SU-DHL-6 (cell line): ENCODE results near the gene SLC36A2.

ENCODE experiments used
- H2AFZ ChIP-seq: fragments of 200-600 bp; sonication (generic); 2 replicates; pipeline ENCODE4 v1.6.1; 2014; ENCODE audit warnings: low read depth, mild to moderate bottlenecking, moderate library complexity, mixed read lengths, antibody characterized with exemption, low read length; ENCODE audit not compliant: severe bottlenecking
- H3F3A ChIP-seq: fragments of 200-600 bp; shearing (Covaris generic); 2 replicates; pipeline ENCODE4 v1.6.0; 2016; ENCODE audit warnings: antibody characterized with exemption, mild to moderate bottlenecking; ENCODE audit not compliant: insufficient read depth
- H3K27ac ChIP-seq: fragments of 200-600 bp; sonication (generic); 2 replicates; pipeline ENCODE4 v1.5.1; 2016; ENCODE audit warnings: low read depth, mild to moderate bottlenecking, low read length, moderate library complexity, mixed read lengths
- H3K27me3 ChIP-seq: fragments of 200-600 bp; sonication (generic), shearing (Covaris generic); 2 replicates; pipeline ENCODE4 v1.6.0; 2014; ENCODE audit warnings: mild to moderate bottlenecking, low read length
- H3K36me3 ChIP-seq: fragments of 200-600 bp; sonication (generic); 2 replicates; pipeline ENCODE4 v1.6.1; 2014; ENCODE audit warnings: mild to moderate bottlenecking, low read length, mixed read lengths
- H3K4me2 ChIP-seq: fragments of 300-600, 200-600 bp; shearing (Covaris generic), sonication (generic); 2 replicates; pipeline ENCODE4 v1.6.0; 2014; ENCODE audit warnings: low read length, low read depth, mild to moderate bottlenecking; ENCODE audit not compliant: poor library complexity, severe bottlenecking
- H3K4me3 ChIP-seq: fragments of 200-600 bp; sonication (generic); 2 replicates; pipeline ENCODE4 v1.5.1; 2014; ENCODE audit warnings: antibody characterized with exemption, low read length, mild to moderate bottlenecking, mixed read lengths; ENCODE audit not compliant: insufficient read depth, poor library complexity, severe bottlenecking
- H3K79me2 ChIP-seq: fragments of 200-600 bp; sonication (generic); 2 replicates; pipeline ENCODE4 v1.6.1; 2014; ENCODE audit warnings: mild to moderate bottlenecking, low read length, moderate library complexity; ENCODE audit not compliant: insufficient read depth
- H3K9ac ChIP-seq: fragments of 200-600 bp; sonication (generic); 2 replicates; pipeline ENCODE4 v1.7.0; 2014; ENCODE audit warnings: mild to moderate bottlenecking, low read length
- H3K9me2 ChIP-seq: fragments of 200-600 bp; sonication (generic); replicated peaks from 2 replicates; pipeline ENCODE4 v1.6.1; 2014; ENCODE audit warnings: low read length; ENCODE audit not compliant: insufficient read depth
- H3K9me3 ChIP-seq: fragments of 200-600 bp; sonication (generic); 2 replicates; pipeline ENCODE4 v1.6.1; 2014; ENCODE audit warnings: low read length, mixed read lengths; ENCODE audit not compliant: insufficient read depth
- H4K20me1 ChIP-seq: fragments of 200-600 bp; sonication (generic); 2 replicates; pipeline ENCODE4 v1.6.1; 2014; ENCODE audit warnings: low read depth, mild to moderate bottlenecking, antibody characterized with exemption, low read length, moderate library complexity, mixed read lengths
- EZH2phosphoT487 ChIP-seq: fragments of 200-600 bp; sonication (generic), shearing (Covaris generic); conservative IDR thresholded peaks from 2 replicates; pipeline ENCODE4 v1.6.1; 2018; ENCODE audit warnings: mild to moderate bottlenecking, antibody characterized with exemption, low read length, moderate library complexity, mixed read lengths
- TF ChIP-seq, protein P1 (sequence below): fragments of 200-600 bp; sonication (generic); IDR thresholded peaks from one replicate; pipeline ENCODE4 v1.5.1; 2017; ENCODE audit warnings: antibody characterized with exemption, mild to moderate bottlenecking, low read length, moderate library complexity; ENCODE audit not compliant: insufficient read depth, poor library complexity, severe bottlenecking

SLC36A2 gene

DNA sequence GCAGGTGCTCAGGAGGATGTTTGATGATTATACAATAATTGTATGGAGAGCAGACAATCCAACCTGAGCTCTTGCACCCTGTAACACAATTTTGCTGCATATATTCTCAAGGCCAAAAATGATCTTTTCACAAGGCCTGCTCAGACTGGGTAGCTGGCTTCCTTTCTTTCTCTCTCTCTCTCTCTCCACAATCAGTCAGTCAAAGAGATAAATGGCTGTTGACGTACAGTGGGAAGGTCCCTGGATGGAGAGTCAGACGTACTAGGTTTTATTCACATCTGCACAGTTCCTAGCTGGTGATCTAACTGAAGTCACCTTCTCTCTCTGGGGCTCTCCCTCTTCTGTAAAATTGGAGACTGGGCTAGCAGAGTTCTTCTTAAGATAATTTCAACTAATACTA, 19.8 kb downstream of the SLC36A2 start:
- H4K20me1 ChIP-seq, result no peaks in the 10 kb centered on the region
- no peaks in the 10 kb centered on the region for H3K36me3 ChIP-seq
- no peaks in the 10 kb centered on the region for H3K79me2 ChIP-seq
- no peaks in the 10 kb centered on the region for H3K9me3 ChIP-seq
- no peak overlapping the region for H2AFZ ChIP-seq
- no peak overlapping the region for H3K4me2 ChIP-seq
- no peaks in the 10 kb centered on the region for H3K27me3 ChIP-seq
- no peaks in the 10 kb centered on the region for H3K9me2 ChIP-seq
- H3K27ac ChIP-seq, result no peak overlapping the region
- H3K9ac ChIP-seq, result no peak overlapping the region
- H3F3A ChIP-seq, result no peaks in the 10 kb centered on the region
- TF ChIP-seq EZH2phosphoT487, result no peak
- TF ChIP-seq, protein P1, sequence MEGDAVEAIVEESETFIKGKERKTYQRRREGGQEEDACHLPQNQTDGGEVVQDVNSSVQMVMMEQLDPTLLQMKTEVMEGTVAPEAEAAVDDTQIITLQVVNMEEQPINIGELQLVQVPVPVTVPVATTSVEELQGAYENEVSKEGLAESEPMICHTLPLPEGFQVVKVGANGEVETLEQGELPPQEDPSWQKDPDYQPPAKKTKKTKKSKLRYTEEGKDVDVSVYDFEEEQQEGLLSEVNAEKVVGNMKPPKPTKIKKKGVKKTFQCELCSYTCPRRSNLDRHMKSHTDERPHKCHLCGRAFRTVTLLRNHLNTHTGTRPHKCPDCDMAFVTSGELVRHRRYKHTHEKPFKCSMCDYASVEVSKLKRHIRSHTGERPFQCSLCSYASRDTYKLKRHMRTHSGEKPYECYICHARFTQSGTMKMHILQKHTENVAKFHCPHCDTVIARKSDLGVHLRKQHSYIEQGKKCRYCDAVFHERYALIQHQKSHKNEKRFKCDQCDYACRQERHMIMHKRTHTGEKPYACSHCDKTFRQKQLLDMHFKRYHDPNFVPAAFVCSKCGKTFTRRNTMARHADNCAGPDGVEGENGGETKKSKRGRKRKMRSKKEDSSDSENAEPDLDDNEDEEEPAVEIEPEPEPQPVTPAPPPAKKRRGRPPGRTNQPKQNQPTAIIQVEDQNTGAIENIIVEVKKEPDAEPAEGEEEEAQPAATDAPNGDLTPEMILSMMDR, result no peak
- no peak overlapping the region for H3K4me3 ChIP-seq

DNA sequence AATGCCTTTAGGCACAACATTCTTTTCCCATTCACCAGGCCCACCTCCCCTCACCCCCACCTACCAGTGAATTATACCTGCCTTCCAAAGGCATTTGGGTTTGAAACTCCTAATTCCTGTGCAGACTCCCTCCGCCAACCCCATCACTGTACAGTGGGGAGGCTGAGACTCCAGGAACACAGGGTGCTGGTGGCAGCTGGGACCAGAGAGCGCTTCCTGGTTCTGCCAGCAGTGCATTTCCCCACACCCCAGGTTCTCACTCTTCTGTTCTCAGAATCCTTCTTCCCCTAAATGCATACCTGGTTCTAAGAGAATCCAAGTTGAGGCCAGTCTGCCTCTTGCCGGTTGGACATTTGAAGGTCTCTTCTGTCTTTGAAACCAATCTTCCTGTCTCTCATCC, 21.1 kb downstream of the SLC36A2 start:
- Histone ChIP-seq H4K20me1 (no peaks in the 10 kb centered on the region), H2AFZ (no peak overlapping the region), H3K27me3 (no peaks in the 10 kb centered on the region), H3K9ac (no peak overlapping the region), H3F3A (no peaks in the 10 kb centered on the region), H3K9me2 (no peaks in the 10 kb centered on the region), H3K4me3 (no peak overlapping the region), H3K4me2 (no peak overlapping the region), H3K27ac (no peak overlapping the region), H3K9me3 (no peaks in the 10 kb centered on the region), H3K36me3 (no peaks in the 10 kb centered on the region), H3K79me2 (no peaks in the 10 kb centered on the region)
- TF ChIP-seq, protein P1, result no peak
- no peak for TF ChIP-seq EZH2phosphoT487

DNA sequence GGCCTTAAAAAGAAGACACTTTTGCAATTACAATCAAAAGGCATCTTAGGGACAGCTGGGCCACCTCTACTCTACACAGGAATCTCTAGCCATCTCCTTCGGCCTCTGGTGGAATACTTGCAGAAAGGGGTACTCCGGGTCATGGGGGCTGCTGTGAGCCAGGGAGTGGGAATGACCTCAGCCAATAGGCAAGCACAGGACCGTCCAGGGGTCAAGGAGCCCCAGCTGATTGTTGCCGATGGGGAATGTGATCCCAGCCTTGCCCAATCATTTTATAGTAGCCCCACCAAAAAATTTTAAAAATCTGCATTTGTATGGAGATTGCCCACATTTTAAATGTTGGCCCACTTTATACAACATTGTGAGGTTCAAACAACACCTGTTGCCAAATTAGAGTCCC, 26.9 kb downstream of the SLC36A2 start:
- no peak overlapping the region for H3K27ac ChIP-seq
- H3K79me2 ChIP-seq, result no peaks in the 10 kb centered on the region
- H3F3A ChIP-seq, result no peaks in the 10 kb centered on the region
- H3K9me2 ChIP-seq, result no peaks in the 10 kb centered on the region
- H3K4me2 ChIP-seq, result no peak overlapping the region
- H2AFZ ChIP-seq, result no peak overlapping the region
- H3K36me3 ChIP-seq, result no peaks in the 10 kb centered on the region
- H3K9ac ChIP-seq, result no peak overlapping the region
- no peaks in the 10 kb centered on the region for H4K20me1 ChIP-seq
- no peak overlapping the region for H3K4me3 ChIP-seq
- H3K9me3 ChIP-seq, result no peaks in the 10 kb centered on the region
- no peaks in the 10 kb centered on the region for H3K27me3 ChIP-seq
- TF ChIP-seq, protein P1, result no peak
- no peak for TF ChIP-seq EZH2phosphoT487
